ENCODE measurements around the gene MMP23B. TPM values are rescaled to one million over a fixed set of nuclear protein-coding genes. Genes with fewer than 3 reads are reported as not detected.

The MMP23B gene
- total RNA-seq, 2 donors from 2014 or later = 14.7 to 19.9 TPM

- no peak for DNase-seq
- no peak for TF ChIP-seq CTCF (conservative IDR thresholded peaks at IDR 0.05)
- H3K4me1 ChIP-seq (ENCODE audit: control insufficient read depth, insufficient read depth, low read length) = no peaks in the 10 kb centered on the region
- no peaks in the 10 kb centered on the region for H3K27me3 ChIP-seq (ENCODE audit: control insufficient read depth, insufficient read depth, low read length, poor library complexity, severe bottlenecking)
- no peak overlapping the region for H3K27ac Mint-ChIP-seq
- peaks cover 30% of the 10 kb centered on the region for H3K36me3 ChIP-seq (ENCODE audit: control insufficient read depth, insufficient read depth, low read length)
- no peak overlapping the region for H3K27ac ChIP-seq (ENCODE audit: low read depth, low read length)
- 92 to 93% methylated on average over 16 to 27 of the region's 27 CpGs for WGBS, 2 experiments (ENCODE audit: insufficient coverage in 1 of 2, insufficient read length in 1 of 2)
- no peaks in the 10 kb centered on the region for H3K27me3 Mint-ChIP-seq (ENCODE audit: insufficient read depth)
- H3K9ac ChIP-seq (ENCODE audit: extremely low read depth, low read length, poor library complexity, severe bottlenecking) = no peak overlapping the region
- no peak overlapping the region for H3K4me3 Mint-ChIP-seq
- H3K9me3 ChIP-seq (ENCODE audit: control insufficient read depth, low read length) = no peaks in the 10 kb centered on the region
- no peaks in the 10 kb centered on the region for H3K4me1 Mint-ChIP-seq
- no peaks in the 10 kb centered on the region for H3K9me3 Mint-ChIP-seq
- H3K36me3 Mint-ChIP-seq (ENCODE audit: low read depth) = peaks cover 32% of the 10 kb centered on the region
- H3K4me3 ChIP-seq (ENCODE audit: low read length) = no peak overlapping the region
These were observed 33.2 kb downstream of the MMP23B start for GRCh38 chr1:1664941-1665814.

- DNase-seq = peak; percentile 90
- no peak overlapping the region for H3K4me3 ChIP-seq (ENCODE audit: low read length)
- no peaks in the 10 kb centered on the region for H3K9me3 Mint-ChIP-seq
These were observed 33.9 kb downstream of the MMP23B start for GRCh38 chr1:1665815-1666251.

GRCh38 chr1:1666526-1666925, 34.6 kb downstream of the MMP23B start:
- Histone ChIP-seq H3K36me3 (ENCODE audit: control insufficient read depth, insufficient read depth, low read length) (peaks cover 36% of the 10 kb centered on the region), H3K9ac (ENCODE audit: extremely low read depth, low read length, poor library complexity, severe bottlenecking) (no peak overlapping the region), H3K4me1 (ENCODE audit: control insufficient read depth, insufficient read depth, low read length) (no peaks in the 10 kb centered on the region), H3K9me3 (ENCODE audit: control insufficient read depth, low read length) (no peaks in the 10 kb centered on the region), H3K4me3 (ENCODE audit: low read length) (no peak overlapping the region), H3K27ac (ENCODE audit: low read depth, low read length) (no peak overlapping the region), H3K27me3 (ENCODE audit: control insufficient read depth, insufficient read depth, low read length, poor library complexity, severe bottlenecking) (no peaks in the 10 kb centered on the region)
- H3K36me3 Mint-ChIP-seq (ENCODE audit: low read depth) = peaks cover 43% of the 10 kb centered on the region
- no peak for DNase-seq
- H3K4me3 Mint-ChIP-seq = no peak overlapping the region
- no peak overlapping the region for H3K27ac Mint-ChIP-seq
- H3K27me3 Mint-ChIP-seq (ENCODE audit: insufficient read depth) = no peaks in the 10 kb centered on the region
- 94 to 99% methylated on average over 10 to 15 of the region's 15 CpGs for WGBS, 2 experiments (ENCODE audit: insufficient coverage in 1 of 2, insufficient read length in 1 of 2)
- H3K4me1 Mint-ChIP-seq = no peaks in the 10 kb centered on the region
- H3K9me3 Mint-ChIP-seq = no peaks in the 10 kb centered on the region
- no peak for TF ChIP-seq CTCF (conservative IDR thresholded peaks at IDR 0.05)

More at GRCh38 chr1:1665815-1666251, 33.9 kb downstream of the MMP23B start:
- Mint-ChIP-seq H3K36me3 (ENCODE audit: low read depth) (peaks cover 36% of the 10 kb centered on the region), H3K27ac (peak overlapping the region; percentile 61), H3K4me1 (no peaks in the 10 kb centered on the region), H3K27me3 (ENCODE audit: insufficient read depth) (no peaks in the 10 kb centered on the region), H3K4me3 (no peak overlapping the region)
- no peaks in the 10 kb centered on the region for H3K4me1 ChIP-seq (ENCODE audit: control insufficient read depth, insufficient read depth, low read length)
- H3K36me3 ChIP-seq (ENCODE audit: control insufficient read depth, insufficient read depth, low read length) = peaks cover 30% of the 10 kb centered on the region
- H3K27ac ChIP-seq (ENCODE audit: low read depth, low read length) = no peak overlapping the region
- WGBS, 2 experiments (ENCODE audit: insufficient coverage in 1 of 2, insufficient read length in 1 of 2) = 96% methylated on average over 21 to 25 of the region's 25 CpGs
- no peaks in the 10 kb centered on the region for H3K27me3 ChIP-seq (ENCODE audit: control insufficient read depth, insufficient read depth, low read length, poor library complexity, severe bottlenecking)
- no peak overlapping the region for H3K9ac ChIP-seq (ENCODE audit: extremely low read depth, low read length, poor library complexity, severe bottlenecking)
- peak; percentile 79 for TF ChIP-seq CTCF (conservative IDR thresholded peaks at IDR 0.05)
- H3K9me3 ChIP-seq (ENCODE audit: control insufficient read depth, low read length) = no peaks in the 10 kb centered on the region

Measured in endodermal cell (in vitro differentiated cells).